Neuronal stem cell (in vitro differentiated cells): ENCODE results near the gene GNLY.

Experiments used
- DNase-seq: peaks from one replicate; pipeline ENCODE4 v3.0.0-alpha.2; 2013; ENCODE audit warnings: low spot score
- H2AFZ ChIP-seq: one replicate; pipeline ENCODE4 v1.6.1; 2013; ENCODE audit warnings: mild to moderate bottlenecking, low read length, inconsistent platforms
- H2AK5ac ChIP-seq: 2 replicates; pipeline ENCODE4 v1.6.1; 2013; ENCODE audit warnings: low read depth, mild to moderate bottlenecking, inconsistent platforms, low read length, moderate library complexity, mixed read lengths
- H2BK120ac ChIP-seq: 2 replicates; pipeline ENCODE4 v1.6.1; 2013; ENCODE audit warnings: low read depth, mild to moderate bottlenecking, inconsistent platforms, low read length, moderate library complexity, mixed read lengths
- H2BK12ac ChIP-seq: one replicate; pipeline ENCODE4 v1.6.1; 2013; ENCODE audit warnings: low read length, inconsistent platforms
- H2BK15ac ChIP-seq: 2 replicates; pipeline ENCODE4 v1.6.1; 2013; ENCODE audit warnings: mild to moderate bottlenecking, low read length, inconsistent platforms, mixed read lengths
- H2BK5ac ChIP-seq: one replicate; pipeline ENCODE4 v1.6.1; 2013; ENCODE audit warnings: inconsistent platforms, mild to moderate bottlenecking, low read length, moderate library complexity
- H3K14ac ChIP-seq: one replicate; pipeline ENCODE4 v1.6.1; 2013; ENCODE audit warnings: low read length, inconsistent platforms
- H3K18ac ChIP-seq: 2 replicates; pipeline ENCODE4 v1.6.1; 2013; ENCODE audit warnings: low read length, inconsistent platforms
- H3K23ac ChIP-seq: 2 replicates; pipeline ENCODE4 v1.6.1; 2013; ENCODE audit warnings: low read depth, mild to moderate bottlenecking, mixed read lengths, low read length, inconsistent platforms; ENCODE audit not compliant: poor library complexity
- H3K27ac ChIP-seq: replicated peaks from 3 replicates; pipeline ENCODE4 v1.5.1; 2013; ENCODE audit warnings: low read length, inconsistent platforms
- H3K27me3 ChIP-seq, 3 experiments: 2 replicates each; pipeline ENCODE4 v1.6.1; 2013; ENCODE audit warnings: low read length in 3 of 3, mild to moderate bottlenecking in 2 of 3, inconsistent platforms in 1 of 3, low read depth in 1 of 3, mixed read lengths in 1 of 3, moderate library complexity in 1 of 3; ENCODE audit not compliant: control insufficient read depth in 3 of 3, insufficient read depth in 3 of 3
- H3K36me3 ChIP-seq, 2 donors: replicated peaks in 1 of 2; 2 replicates each; pipeline ENCODE4 v1.6.1; 2013; ENCODE audit warnings: low read length in 2 of 2; ENCODE audit not compliant: control insufficient read depth in 2 of 2, insufficient read depth in 2 of 2
- H3K4ac ChIP-seq: 2 replicates; pipeline ENCODE4 v1.6.1; 2013; ENCODE audit warnings: inconsistent platforms, mild to moderate bottlenecking, low read length, moderate library complexity
- H3K4me1 ChIP-seq, 2 donors: 1 replicate in 1 of 2; 2 replicates in 1 of 2; pipeline ENCODE4 v1.6.1; 2013; ENCODE audit warnings: low read length in 2 of 2, low read depth in 1 of 2; ENCODE audit not compliant: control insufficient read depth in 2 of 2, insufficient read depth in 1 of 2
- H3K4me2 ChIP-seq: one replicate; pipeline ENCODE4 v1.6.1; 2013; ENCODE audit warnings: mild to moderate bottlenecking, low read length, inconsistent platforms; ENCODE audit not compliant: insufficient read depth, poor library complexity, severe bottlenecking
- H3K4me3 ChIP-seq, 2 donors: 2 replicates each; pipeline ENCODE4 v1.5.1; 2013; ENCODE audit warnings: low read length in 2 of 2, mild to moderate bottlenecking in 2 of 2, inconsistent platforms in 1 of 2, moderate library complexity in 1 of 2
- H3K79me1 ChIP-seq: one replicate; pipeline ENCODE4 v1.6.1; 2013; ENCODE audit warnings: low read depth, mild to moderate bottlenecking, inconsistent platforms, low read length, moderate library complexity
- H3K9ac ChIP-seq: one replicate; pipeline ENCODE4 v1.6.1; 2013; ENCODE audit warnings: mild to moderate bottlenecking, low read depth, low read length, inconsistent platforms; ENCODE audit not compliant: poor library complexity
- H3K9me3 ChIP-seq, 2 donors: replicated peaks in 1 of 2; 2 replicates each; pipeline versions ENCODE3 to v1.6.1; 2013; ENCODE audit warnings: low read length in 2 of 2, mild to moderate bottlenecking in 2 of 2, inconsistent platforms in 1 of 2, low read depth in 1 of 2, mixed read lengths in 1 of 2, moderate library complexity in 1 of 2; ENCODE audit not compliant: control insufficient read depth in 2 of 2, insufficient read depth in 1 of 2
- H4K8ac ChIP-seq: one replicate; pipeline ENCODE4 v1.6.1; 2013; ENCODE audit warnings: low read depth, mild to moderate bottlenecking, inconsistent platforms, low read length, moderate library complexity
- H4K91ac ChIP-seq: one replicate; pipeline ENCODE4 v1.6.1; 2013; ENCODE audit warnings: low read length, low read depth, mild to moderate bottlenecking, inconsistent platforms; ENCODE audit not compliant: poor library complexity
- WGBS, 2 donors: extraction: QIAGEN DNeasy Blood & Tissue Kit; methylation state at CpG; one replicate each; pipeline ENCODE4 v1.1.7; 2013; ENCODE audit warnings: missing lambda C conversion rate in 2 of 2, mixed read lengths in 1 of 2; ENCODE audit not compliant: insufficient read length in 2 of 2, insufficient replicate concordance in 1 of 2; ENCODE audit errors: extremely low coverage in 2 of 2; 5-methylcytosine and 5-hydroxymethylcytosine counted together

GNLY gene

DNA sequence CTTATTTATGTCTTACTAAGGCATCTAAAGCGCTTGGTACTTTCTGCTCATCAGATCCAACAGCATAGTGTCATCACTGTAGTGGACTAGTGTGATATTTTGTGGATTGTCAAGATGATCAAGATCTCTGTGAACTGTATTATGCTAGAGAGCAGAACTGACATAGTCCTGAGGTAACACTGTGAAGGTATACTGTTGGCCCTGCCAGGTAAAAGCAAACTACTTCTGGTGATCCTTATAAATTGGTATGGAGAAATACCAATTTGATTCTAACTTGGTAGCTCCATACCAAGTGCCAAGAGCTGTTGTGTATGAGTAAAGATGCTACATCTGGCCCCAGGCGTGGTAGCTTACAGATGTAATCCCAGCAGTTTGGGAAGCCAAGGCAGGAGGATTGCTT lies 42.1 kb upstream of the GNLY start:
- WGBS, 2 donors: no CpG with 5 or more reads among the region's 2 CpGs

DNA sequence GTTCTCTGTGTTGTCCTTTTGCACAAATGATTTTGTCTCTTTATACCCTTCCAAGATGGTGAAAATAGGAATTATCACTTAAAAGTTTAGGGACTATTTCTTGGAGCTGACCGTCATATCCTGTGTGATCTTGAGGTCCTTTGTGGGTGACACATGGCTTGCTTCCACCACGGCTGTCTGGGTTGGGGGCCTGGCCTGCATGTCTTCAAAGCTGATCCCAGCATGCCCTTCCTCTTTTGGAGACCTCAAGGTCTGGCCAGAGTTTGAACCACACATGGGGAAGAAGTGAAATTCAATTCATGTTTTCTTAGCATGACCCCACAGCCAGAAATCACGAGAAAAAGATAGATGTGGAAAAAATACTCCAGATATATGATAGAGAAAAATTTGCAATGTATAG lies 40.2 kb upstream of the GNLY start:
- Histone ChIP-seq H2BK15ac (no peak overlapping the region), H2BK5ac (no peak overlapping the region), H2BK12ac (no peak overlapping the region), H4K91ac (no peak overlapping the region), H4K8ac (no peak overlapping the region), H3K4me2 (no peak overlapping the region), H3K36me3 (peaks cover 28 to 78% of the 10 kb centered on the region in 2 donors), H3K9me3 (no peaks in the 10 kb centered on the region), H3K14ac (no peak overlapping the region), H3K9ac (no peak overlapping the region), H3K4ac (no peak overlapping the region), H3K4me1 (no peaks in the 10 kb centered on the region), H2BK120ac (no peak overlapping the region), H3K27ac (no peak overlapping the region), H3K79me1 (peaks cover 2% of the 10 kb centered on the region), H2AK5ac (no peak overlapping the region), H3K23ac (no peak overlapping the region), H3K18ac (no peak overlapping the region), H2AFZ (no peak overlapping the region), H3K27me3 (no peaks in the 10 kb centered on the region), H3K4me3 (no peak overlapping the region)
- no peak for DNase-seq
- no CpG with 5 or more reads among the region's 3 CpGs for WGBS, 2 donors

More for the DNA sequence above, 42.1 kb upstream of the GNLY start:
- no peak overlapping the region for H3K4me2 ChIP-seq
- no peak overlapping the region for H3K18ac ChIP-seq
- H2BK12ac ChIP-seq: no peak overlapping the region
- H3K27me3 ChIP-seq: no peaks in the 10 kb centered on the region
- H3K79me1 ChIP-seq: peaks cover 2% of the 10 kb centered on the region
- H2BK15ac ChIP-seq: no peak overlapping the region
- H3K23ac ChIP-seq: no peak overlapping the region
- H4K91ac ChIP-seq: no peak overlapping the region
- H2BK120ac ChIP-seq: no peak overlapping the region
- H3K4ac ChIP-seq: no peak overlapping the region
- H3K4me3 ChIP-seq: no peak overlapping the region
- H3K36me3 ChIP-seq: peaks cover 44 to 86% of the 10 kb centered on the region in 2 donors
- H2BK5ac ChIP-seq: no peak overlapping the region
- no peak overlapping the region for H3K14ac ChIP-seq
- H3K27ac ChIP-seq: no peak overlapping the region
- H2AK5ac ChIP-seq: no peak overlapping the region
- H4K8ac ChIP-seq: no peak overlapping the region
- H3K4me1 ChIP-seq: no peaks in the 10 kb centered on the region
- H3K9ac ChIP-seq: no peak overlapping the region
- no peak for DNase-seq
- peaks cover 0 to 1% of the 10 kb centered on the region in 2 donors for H3K9me3 ChIP-seq
- H2AFZ ChIP-seq: no peak overlapping the region

DNA sequence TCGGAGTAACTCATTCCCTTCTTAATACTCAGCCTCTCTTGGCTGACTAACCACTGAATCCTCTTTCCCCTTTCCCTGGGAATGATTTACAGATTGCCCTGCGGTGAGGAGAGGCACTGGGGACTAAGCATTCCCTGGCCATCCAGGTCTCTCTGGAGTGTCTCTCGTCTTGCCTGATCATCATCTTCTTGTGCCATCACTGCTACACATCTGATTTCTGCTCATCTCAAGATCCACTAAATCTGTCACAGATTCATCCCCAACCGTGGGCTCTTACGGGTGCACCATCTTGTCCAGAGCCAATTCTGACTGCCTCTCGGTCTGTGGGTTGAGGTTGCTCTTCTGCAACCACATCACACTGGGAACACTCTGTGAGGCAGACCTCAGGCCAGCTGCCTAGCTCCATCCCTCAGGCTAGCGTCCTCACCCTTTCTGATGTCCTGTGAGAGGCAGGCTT lies 38.2 kb upstream of the GNLY start:
- no peak overlapping the region for H4K91ac ChIP-seq
- DNase-seq: no peak
- H3K4ac ChIP-seq: no peak overlapping the region
- peaks cover 13 to 64% of the 10 kb centered on the region in 2 donors for H3K36me3 ChIP-seq
- no peaks in the 10 kb centered on the region for H3K27me3 ChIP-seq
- H2AK5ac ChIP-seq: no peak overlapping the region
- no peak overlapping the region for H2BK15ac ChIP-seq
- no peak overlapping the region for H2AFZ ChIP-seq
- H3K4me3 ChIP-seq: no peak overlapping the region
- H3K18ac ChIP-seq: no peak overlapping the region
- no peak overlapping the region for H2BK5ac ChIP-seq
- no peaks in the 10 kb centered on the region for H3K79me1 ChIP-seq
- H3K14ac ChIP-seq: no peak overlapping the region
- no CpG with 5 or more reads among the region's 7 CpGs for WGBS, 2 donors
- no peak overlapping the region for H4K8ac ChIP-seq
- H3K9ac ChIP-seq: no peak overlapping the region
- H3K9me3 ChIP-seq: no peaks in the 10 kb centered on the region
- no peak overlapping the region for H3K27ac ChIP-seq
- no peak overlapping the region for H2BK120ac ChIP-seq
- no peak overlapping the region for H3K23ac ChIP-seq
- H2BK12ac ChIP-seq: no peak overlapping the region
- no peaks in the 10 kb centered on the region for H3K4me1 ChIP-seq
- no peak overlapping the region for H3K4me2 ChIP-seq

DNA sequence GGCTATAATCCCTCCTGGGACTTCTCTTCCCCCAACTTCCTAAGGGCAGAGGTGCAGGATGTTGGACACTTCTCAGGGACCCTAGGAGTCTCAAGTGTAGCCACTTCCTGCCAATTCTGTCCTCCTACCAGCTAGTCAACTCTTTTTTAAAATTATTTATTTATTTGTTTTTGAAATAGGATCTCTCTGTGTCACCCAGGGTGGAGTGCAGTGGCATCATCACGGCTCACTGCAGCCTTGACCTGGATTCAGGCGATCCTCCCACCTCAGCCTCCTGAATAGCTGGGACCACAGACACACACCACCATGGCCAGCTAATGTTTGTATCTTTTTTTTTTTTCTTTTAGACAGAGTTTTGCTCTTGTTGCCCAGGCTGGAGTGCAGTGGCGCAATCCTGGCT lies 37.7 kb upstream of the GNLY start:
- no CpG with 5 or more reads among the region's 3 CpGs for whole genome bisulfite sequencing, 2 donors
- no peak for DNase-seq

More for the DNA sequence above, 37.7 kb upstream of the GNLY start:
- Histone ChIP-seq H3K27me3 (no peaks in the 10 kb centered on the region), H2BK12ac (no peak overlapping the region), H3K4me2 (no peak overlapping the region), H3K4me1 (no peaks in the 10 kb centered on the region), H3K4me3 (no peak overlapping the region), H2AFZ (no peak overlapping the region), H3K9me3 (no peaks in the 10 kb centered on the region), H3K18ac (no peak overlapping the region), H3K79me1 (no peaks in the 10 kb centered on the region), H3K14ac (no peak overlapping the region), H3K36me3 (peaks cover 9 to 59% of the 10 kb centered on the region in 2 donors), H2BK120ac (no peak overlapping the region), H3K9ac (no peak overlapping the region), H3K4ac (no peak overlapping the region), H4K91ac (no peak overlapping the region), H3K23ac (no peak overlapping the region), H2BK15ac (no peak overlapping the region), H2BK5ac (no peak overlapping the region), H3K27ac (no peak overlapping the region), H4K8ac (no peak overlapping the region), H2AK5ac (no peak overlapping the region)
